Activated CD8-positive, alpha-beta T cell treated with anti-CD3 and anti-CD28 coated beads for 36 hours (primary cell): ENCODE measurements around the gene TIPIN. TPM values are rescaled to one million over a fixed set of nuclear protein-coding genes. Genes with fewer than 3 reads are reported as not detected.

Experiments
- ATAC-seq: fragments of 200-7000 bp; cut with Tn5 transposase; one replicate; pipeline ENCODE4 v1.10.0; 2021; ENCODE audit warnings: mild to moderate bottlenecking, moderate library complexity
- CTCF ChIA-PET: fragments of 350-600 bp; sonication (Branson Sonifier 250); formaldehyde crosslinking; loops from one replicate; lab custom pipeline; 2021; ENCODE audit warnings: antibody characterized with exemption; lab: Charles Lee
- POLR2A ChIA-PET: fragments of 350-600 bp; sonication (Branson Sonifier 250); formaldehyde crosslinking; loops from one replicate; lab custom pipeline; 2021; ENCODE audit warnings: antibody characterized with exemption; lab: Charles Lee
- DNase-seq: peaks from one replicate; pipeline ENCODE4 v3.0.0-alpha.2; 2020
- H3K27ac Mint-ChIP-seq: one replicate; pipeline ENCODE4 v1.8.0; 2021; ENCODE audit warnings: mild to moderate bottlenecking, mixed read lengths
- H3K27me3 Mint-ChIP-seq: one replicate; pipeline ENCODE4 v1.8.0; 2021; ENCODE audit warnings: mixed read lengths
- H3K36me3 Mint-ChIP-seq: one replicate; pipeline ENCODE4 v1.8.0; 2021; ENCODE audit warnings: low read depth, mixed read lengths
- H3K4me1 Mint-ChIP-seq: one replicate; pipeline ENCODE4 v1.8.0; 2021; ENCODE audit warnings: low read depth, mixed read lengths
- H3K4me3 Mint-ChIP-seq: one replicate; pipeline ENCODE4 v1.8.0; 2021; ENCODE audit warnings: mild to moderate bottlenecking, moderate library complexity, mixed read lengths
- H3K9me3 Mint-ChIP-seq: one replicate; pipeline ENCODE4 v1.8.0; 2021; ENCODE audit warnings: mixed read lengths
- CTCF ChIP-seq: fragments of 200-600 bp; IDR thresholded peaks from one replicate; pipeline ENCODE4 v1.8.0; 2022; ENCODE audit warnings: antibody characterized with exemption, mild to moderate bottlenecking
- intact Hi-C: fragments of 100-400 bp; cut with micrococcal nuclease; formaldehyde crosslinking; loops from one replicate; pipeline ENCODE4 v1.10.0; 2022
- total RNA-seq, 2 experiments: library from RNA; stranded (reverse); gene quantifications; one replicate each; pipeline ENCODE4 v1.2.3, GENCODE V29; 2021

The TIPIN gene
- total RNA-seq, 2 experiments from 2014 or later = 49.8 to 50.1 TPM

GRCh38 chr15:66290518-66290917, 66.0 kb downstream of the TIPIN start:
- intact Hi-C loops = loop anchor here (5.0 kb wide), 1 partner anchor 207 kb away; the partner anchor contains the start of gene SNAPC5
- DNase-seq (peak; percentile 38), ATAC-seq (peak; percentile 8)
- ChIA-PET CTCF (interaction anchor here (0.9 kb wide), 2 partner anchors 8 to 209 kb away, joined by 3 read pairs; no protein-coding TSS in a partner anchor), POLR2A (interaction anchor here (1.0 kb wide), 1 partner anchor 13 kb away, joined by 5 read pairs; no protein-coding TSS in a partner anchor)
- no peak overlapping the region for H3K27ac Mint-ChIP-seq
- no peaks in the 10 kb centered on the region for H3K9me3 Mint-ChIP-seq
- H3K36me3 Mint-ChIP-seq = peaks cover 10% of the 10 kb centered on the region
- no peaks in the 10 kb centered on the region for H3K27me3 Mint-ChIP-seq
- H3K4me1 Mint-ChIP-seq = peaks cover 33% of the 10 kb centered on the region
- no peak overlapping the region for H3K4me3 Mint-ChIP-seq
- TF ChIP-seq CTCF = no peak

- intact Hi-C loops = loop anchor here (5.0 kb wide), 1 partner anchor 207 kb away; the partner anchor contains the start of gene SNAPC5
- H3K9me3 Mint-ChIP-seq = no peaks in the 10 kb centered on the region
- no peak overlapping the region for H3K27ac Mint-ChIP-seq
- TF ChIP-seq CTCF = no peak
- DNase-seq (no peak), ATAC-seq (no peak)
- ChIA-PET CTCF (no interaction called here), POLR2A (interaction anchor here (1.0 to 1.5 kb wide), 2 partner anchors 13 to 214 kb away, joined by 3 to 5 read pairs; no protein-coding TSS in a partner anchor)
- peaks cover 28% of the 10 kb centered on the region for H3K4me1 Mint-ChIP-seq
- H3K36me3 Mint-ChIP-seq = peaks cover 8% of the 10 kb centered on the region
- no peak overlapping the region for H3K4me3 Mint-ChIP-seq
- no peaks in the 10 kb centered on the region for H3K27me3 Mint-ChIP-seq
These were observed 66.5 kb downstream of the TIPIN start for GRCh38 chr15:66290007-66290406.

GRCh38 chr15:66288551-66289185, 67.8 kb downstream of the TIPIN start:
- ChIA-PET CTCF (interaction anchor here (0.9 to 2.2 kb wide), 12 partner anchors 9 to 693 kb away, joined by 3 to 7 read pairs (median 4); no protein-coding TSS in a partner anchor), POLR2A (interaction anchor here (1.5 kb wide), 1 partner anchor 215 kb away, joined by 3 read pairs; no protein-coding TSS in a partner anchor)
- no peaks in the 10 kb centered on the region for H3K9me3 Mint-ChIP-seq
- H3K36me3 Mint-ChIP-seq = no peaks in the 10 kb centered on the region
- no peak overlapping the region for H3K4me3 Mint-ChIP-seq
- intact Hi-C loops = no loop called here
- DNase-seq (no peak), ATAC-seq (no peak)
- no peaks in the 10 kb centered on the region for H3K27me3 Mint-ChIP-seq
- peaks cover 21% of the 10 kb centered on the region for H3K4me1 Mint-ChIP-seq
- TF ChIP-seq CTCF = no peak
- no peak overlapping the region for H3K27ac Mint-ChIP-seq

GRCh38 chr15:66288093-66288492, 68.4 kb downstream of the TIPIN start:
- ChIA-PET POLR2A (no interaction called here), CTCF (interaction anchor here (0.7 to 2.2 kb wide), 17 partner anchors 10 to 692 kb away, joined by 3 to 7 read pairs (median 4); no protein-coding TSS in a partner anchor)
- Mint-ChIP-seq H3K4me3 (no peak overlapping the region), H3K4me1 (peaks cover 21% of the 10 kb centered on the region), H3K27me3 (no peaks in the 10 kb centered on the region), H3K9me3 (no peaks in the 10 kb centered on the region), H3K36me3 (no peaks in the 10 kb centered on the region), H3K27ac (no peak overlapping the region)
- no peak for TF ChIP-seq CTCF
- no peak for ATAC-seq
- no peak for DNase-seq
- intact Hi-C loops = no loop called here
